Measurements from ENCODE around the gene SCARB1.

The SCARB1 gene

GRCh38 chr12:124734224-124734788, 129.4 kb downstream of the SCARB1 start:
- peak in 12 of 51 donors; percentile 20 to 40 (median 27) for DNase-seq

DNA sequence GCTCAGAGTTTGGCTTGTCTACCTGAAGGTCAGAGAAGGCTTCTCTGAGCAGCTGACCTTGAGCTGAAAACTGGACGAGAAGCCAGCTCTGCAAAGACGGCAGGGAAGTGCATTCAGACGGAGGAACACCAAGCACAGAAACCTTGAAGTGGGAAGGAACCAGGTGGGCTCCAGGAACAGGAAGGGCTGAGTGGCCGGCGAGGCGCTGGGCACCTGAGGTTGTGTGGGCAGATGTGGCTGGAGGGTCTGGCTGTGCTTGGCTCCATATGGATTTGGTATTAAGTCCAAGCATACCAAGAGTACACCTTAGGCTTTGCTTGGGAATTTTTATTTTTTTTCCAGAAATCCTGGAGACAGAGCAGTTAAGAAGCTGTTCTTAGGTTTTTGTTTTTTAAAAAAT, 130.6 kb downstream of the SCARB1 start:
- no peak for DNase-seq

GRCh38 chr12:124732275-124733075, 131.2 kb downstream of the SCARB1 start:
- DNase-seq = no peak

- DNase-seq = no peak
Observed at GRCh38 chr12:124731869-124732268, 131.8 kb downstream of the SCARB1 start.

DNA sequence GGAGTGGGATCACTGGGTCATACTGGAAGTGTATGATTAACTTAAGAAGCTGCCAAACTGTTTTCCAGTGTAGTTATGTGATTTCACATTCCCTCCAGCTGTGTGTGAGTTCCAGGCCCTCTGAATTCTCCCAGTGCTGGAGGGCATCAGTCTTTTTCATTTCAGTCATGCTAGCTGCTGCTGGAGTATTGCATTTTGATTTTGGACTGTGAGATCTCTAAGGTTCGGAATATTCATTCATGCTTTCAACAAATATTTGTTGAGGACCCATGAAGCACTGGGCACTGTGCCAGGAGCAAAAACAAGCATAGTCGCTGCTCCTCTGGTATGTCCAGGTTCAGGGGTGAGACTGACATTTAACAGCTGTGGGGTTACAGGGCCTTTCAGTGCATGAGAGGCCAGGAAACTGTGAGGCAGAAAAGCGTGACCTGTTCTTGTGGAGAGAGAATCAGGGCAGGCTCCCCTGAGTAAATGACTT, 133.2 kb downstream of the SCARB1 start:
- no peak for DNase-seq

DNA sequence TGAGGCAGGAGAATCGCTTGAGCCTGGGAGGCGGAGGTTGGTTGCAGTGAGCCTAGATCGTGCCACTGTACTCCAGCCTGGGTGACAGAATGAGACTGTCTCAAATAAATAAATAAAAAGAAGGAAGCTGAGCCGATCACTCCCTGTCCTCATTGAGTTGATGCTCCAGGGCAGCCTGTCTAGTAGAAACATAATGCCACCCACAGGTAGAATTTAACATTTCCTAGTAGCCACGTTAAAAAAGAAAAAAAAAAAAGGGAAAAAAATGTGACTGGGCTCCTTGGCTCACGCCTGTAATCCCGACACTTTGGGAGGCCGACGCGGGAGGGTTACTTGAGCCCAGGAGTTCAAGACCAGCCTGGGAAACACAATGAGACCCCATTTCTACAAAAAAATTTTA, 135.7 kb downstream of the SCARB1 start:
- DNase-seq = no peak

DNA sequence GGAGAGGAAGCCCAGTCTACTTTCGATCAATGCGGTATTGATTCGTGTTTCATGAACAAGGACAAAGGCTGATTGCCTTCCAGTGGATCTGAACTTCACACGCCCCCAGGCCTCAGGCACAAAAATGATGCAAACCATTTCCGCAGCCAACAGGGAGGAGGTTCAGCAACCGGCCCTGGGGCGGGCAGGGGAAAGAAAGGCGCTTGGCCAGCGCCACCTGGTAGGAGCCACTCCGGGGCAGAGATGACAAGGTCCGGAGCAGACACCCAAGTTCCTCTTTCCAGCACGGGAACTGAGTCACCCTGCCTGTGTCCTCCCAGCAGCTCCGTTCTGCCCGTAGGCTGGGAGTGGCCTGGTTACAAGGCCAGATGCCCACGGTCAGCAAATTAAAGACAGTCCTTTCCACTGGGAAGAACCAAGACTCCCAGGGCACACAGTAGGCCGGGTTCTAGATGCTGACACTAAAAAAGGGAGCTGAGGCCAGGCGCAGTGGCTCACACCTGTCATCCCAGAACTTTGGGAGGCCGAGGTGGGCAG, 136.3 kb downstream of the SCARB1 start:
- DNase-seq = peak in 33 of 51 donors; percentile 23 to 82 (median 50)
